Mucosa of rectum (tissue), 2 donors: ENCODE data around the gene ARRDC2.
"Not testable (repeated sequence)": the region's sequence is repeated elsewhere in the genome, so short reads cannot be mapped to it uniquely, and the experiment has no call there.

ENCODE experiments used
- H3K27ac ChIP-seq, 2 donors: one replicate each; pipeline ENCODE4 v1.7.0; 2013; ENCODE audit warnings: inconsistent platforms in 2 of 2, low read depth in 2 of 2, low read length in 2 of 2
- H3K27me3 ChIP-seq, 2 donors: one replicate each; pipeline ENCODE4 v1.7.0; 2013; ENCODE audit warnings: low read length in 2 of 2; ENCODE audit not compliant: control insufficient read depth in 2 of 2, insufficient read depth in 2 of 2
- H3K36me3 ChIP-seq, 2 donors: one replicate each; pipeline ENCODE4 v1.7.0; 2013; ENCODE audit warnings: low read length in 2 of 2; ENCODE audit not compliant: control insufficient read depth in 2 of 2, insufficient read depth in 2 of 2
- H3K4me1 ChIP-seq, 2 donors: one replicate each; pipeline ENCODE4 v1.7.0; 2013; ENCODE audit warnings: low read length in 2 of 2, mild to moderate bottlenecking in 1 of 2; ENCODE audit not compliant: control insufficient read depth in 2 of 2, insufficient read depth in 2 of 2
- H3K4me3 ChIP-seq, 2 donors: one replicate each; pipeline ENCODE4 v1.7.0; 2013; ENCODE audit warnings: low read length in 2 of 2
- H3K9ac ChIP-seq, 2 donors: one replicate each; pipeline ENCODE4 v1.7.0; 2013; ENCODE audit warnings: low read length in 2 of 2, low read depth in 1 of 2, mild to moderate bottlenecking in 1 of 2
- H3K9me3 ChIP-seq, 2 donors: one replicate each; pipeline ENCODE4 v1.7.0; 2013; ENCODE audit warnings: low read length in 2 of 2; ENCODE audit not compliant: control insufficient read depth in 2 of 2
- donor health status: healthy.
- donor health status: Normal muscosa, but diverticular disease.

The ARRDC2 gene

GRCh38 chr19:18016209-18016910 lies 8.4 kb downstream of the ARRDC2 start:
- peaks cover 10 to 14% of the 10 kb centered on the region in 2 donors for H3K4me1 ChIP-seq

GRCh38 chr19:18017275-18018083 lies 9.5 kb downstream of the ARRDC2 start:
- Histone ChIP-seq H3K4me3 (no peak overlapping the region), H3K9ac (no peak overlapping the region), H3K36me3 (peaks cover 18 to 20% of the 10 kb centered on the region in 2 donors), H3K4me1 (peaks cover 18 to 24% of the 10 kb centered on the region in 2 donors), H3K27me3 (no peaks in the 10 kb centered on the region), H3K9me3 (no peaks in the 10 kb centered on the region), H3K27ac (peak overlapping the region; percentile 46 to 71)

More at GRCh38 chr19:18016209-18016910, 8.4 kb downstream of the ARRDC2 start:
- H3K9me3 ChIP-seq = no peaks in the 10 kb centered on the region
- no peaks in the 10 kb centered on the region for H3K27me3 ChIP-seq
- H3K4me3 ChIP-seq = no peak overlapping the region
- H3K27ac ChIP-seq = peak overlapping the region; percentile 46 to 71
- H3K9ac ChIP-seq = no peak overlapping the region
- H3K36me3 ChIP-seq = peaks cover 20 to 23% of the 10 kb centered on the region in 2 donors

- H3K4me1 ChIP-seq = peaks cover 28 to 31% of the 10 kb centered on the region in 2 donors
- peak overlapping the region in 1 of 2 donors; percentile 2 for H3K4me3 ChIP-seq
- no peaks in the 10 kb centered on the region for H3K27me3 ChIP-seq
- peak overlapping the region in 1 of 2 donors; percentile 63 for H3K9ac ChIP-seq
- peak overlapping the region; percentile 82 to 90 for H3K27ac ChIP-seq
- peaks cover 0 to 1% of the 10 kb centered on the region in 2 donors for H3K36me3 ChIP-seq
- H3K9me3 ChIP-seq = no peaks in the 10 kb centered on the region
Observed at GRCh38 chr19:18020212-18021085, 12.5 kb downstream of the ARRDC2 start.

GRCh38 chr19:18021121-18021755 lies 13.3 kb downstream of the ARRDC2 start:
- Histone ChIP-seq H3K4me1 (peaks cover 28 to 31% of the 10 kb centered on the region in 2 donors), H3K36me3 (no peaks in the 10 kb centered on the region), H3K4me3 (peak overlapping the region; percentile 2 to 50), H3K9me3 (no peaks in the 10 kb centered on the region), H3K27me3 (no peaks in the 10 kb centered on the region), H3K9ac (peak overlapping the region; percentile 60 to 63), H3K27ac (peak overlapping the region; percentile 82 to 90)

- no peaks in the 10 kb centered on the region for H3K36me3 ChIP-seq
- H3K4me3 ChIP-seq = no peak overlapping the region
- H3K4me1 ChIP-seq = peaks cover 28 to 36% of the 10 kb centered on the region in 2 donors
- peak overlapping the region; percentile 78 to 87 for H3K27ac ChIP-seq
- H3K9me3 ChIP-seq = no peaks in the 10 kb centered on the region
- peak overlapping the region; percentile 8 to 14 for H3K9ac ChIP-seq
- no peaks in the 10 kb centered on the region for H3K27me3 ChIP-seq
Observed at GRCh38 chr19:18023622-18024251, 15.8 kb downstream of the ARRDC2 start.

- H3K4me3 ChIP-seq = no peak overlapping the region
- H3K9me3 ChIP-seq = no peaks in the 10 kb centered on the region
- no peak overlapping the region for H3K27ac ChIP-seq
- H3K4me1 ChIP-seq = peaks cover 11 to 22% of the 10 kb centered on the region in 2 donors
- H3K36me3 ChIP-seq = no peaks in the 10 kb centered on the region
- no peak overlapping the region for H3K9ac ChIP-seq
- H3K27me3 ChIP-seq = no peaks in the 10 kb centered on the region
Observed at GRCh38 chr19:18027151-18027550, 19.2 kb downstream of the ARRDC2 start.

- Histone ChIP-seq H3K27me3 (no peaks in the 10 kb centered on the region), H3K27ac (peak overlapping the region in 1 of 2 donors; percentile 43), H3K4me1 (peaks cover 0 to 12% of the 10 kb centered on the region in 2 donors), H3K9me3 (no peaks in the 10 kb centered on the region), H3K36me3 (no peaks in the 10 kb centered on the region), H3K4me3 (no peak overlapping the region), H3K9ac (no peak overlapping the region)
Observed at GRCh38 chr19:18029617-18030338, 21.8 kb downstream of the ARRDC2 start.

GRCh38 chr19:18031401-18031800 lies 23.4 kb downstream of the ARRDC2 start:
- not testable (repeated sequence) for H3K36me3 ChIP-seq, H3K27me3 ChIP-seq, H3K4me3 ChIP-seq, H3K9ac ChIP-seq, H3K9me3 ChIP-seq
- Histone ChIP-seq H3K4me1 (peaks cover 0 to 12% of the 10 kb centered on the region in 2 donors), H3K27ac (peak overlapping the region in 1 of 2 donors; percentile 53)

GRCh38 chr19:18032102-18032501 lies 24.1 kb downstream of the ARRDC2 start:
- not testable (repeated sequence) for H3K36me3 ChIP-seq, H3K27me3 ChIP-seq, H3K4me3 ChIP-seq, H3K9ac ChIP-seq, H3K27ac ChIP-seq, H3K9me3 ChIP-seq
- H3K4me1 ChIP-seq = peaks cover 0 to 11% of the 10 kb centered on the region in 2 donors
